ENCODE data around the gene CYP2U1.

GRCh38 chr4:107915220-107915619 lies 16.1 kb upstream of the CYP2U1 start:
- TF ChIP-seq, protein P1, sequence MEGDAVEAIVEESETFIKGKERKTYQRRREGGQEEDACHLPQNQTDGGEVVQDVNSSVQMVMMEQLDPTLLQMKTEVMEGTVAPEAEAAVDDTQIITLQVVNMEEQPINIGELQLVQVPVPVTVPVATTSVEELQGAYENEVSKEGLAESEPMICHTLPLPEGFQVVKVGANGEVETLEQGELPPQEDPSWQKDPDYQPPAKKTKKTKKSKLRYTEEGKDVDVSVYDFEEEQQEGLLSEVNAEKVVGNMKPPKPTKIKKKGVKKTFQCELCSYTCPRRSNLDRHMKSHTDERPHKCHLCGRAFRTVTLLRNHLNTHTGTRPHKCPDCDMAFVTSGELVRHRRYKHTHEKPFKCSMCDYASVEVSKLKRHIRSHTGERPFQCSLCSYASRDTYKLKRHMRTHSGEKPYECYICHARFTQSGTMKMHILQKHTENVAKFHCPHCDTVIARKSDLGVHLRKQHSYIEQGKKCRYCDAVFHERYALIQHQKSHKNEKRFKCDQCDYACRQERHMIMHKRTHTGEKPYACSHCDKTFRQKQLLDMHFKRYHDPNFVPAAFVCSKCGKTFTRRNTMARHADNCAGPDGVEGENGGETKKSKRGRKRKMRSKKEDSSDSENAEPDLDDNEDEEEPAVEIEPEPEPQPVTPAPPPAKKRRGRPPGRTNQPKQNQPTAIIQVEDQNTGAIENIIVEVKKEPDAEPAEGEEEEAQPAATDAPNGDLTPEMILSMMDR (IDR thresholded peaks at IDR 0.05 in 4 of 5, conservative IDR thresholded peaks at IDR 0.05 in 1 of 5), result no peak
- TF ChIP-seq POLR2A (IDR thresholded peaks at IDR 0.05), result no peak
